Measurements from ENCODE around the gene TNFRSF19. TPM values are rescaled to one million over a fixed set of nuclear protein-coding genes. Genes with fewer than 3 reads are reported as not detected.
"Not testable (repeated sequence)": the region's sequence is repeated elsewhere in the genome, so short reads cannot be mapped to it uniquely, and the experiment has no call there.

The TNFRSF19 gene
- total RNA-seq, 1 experiment from 2014 or later: 2.0 TPM

DNA sequence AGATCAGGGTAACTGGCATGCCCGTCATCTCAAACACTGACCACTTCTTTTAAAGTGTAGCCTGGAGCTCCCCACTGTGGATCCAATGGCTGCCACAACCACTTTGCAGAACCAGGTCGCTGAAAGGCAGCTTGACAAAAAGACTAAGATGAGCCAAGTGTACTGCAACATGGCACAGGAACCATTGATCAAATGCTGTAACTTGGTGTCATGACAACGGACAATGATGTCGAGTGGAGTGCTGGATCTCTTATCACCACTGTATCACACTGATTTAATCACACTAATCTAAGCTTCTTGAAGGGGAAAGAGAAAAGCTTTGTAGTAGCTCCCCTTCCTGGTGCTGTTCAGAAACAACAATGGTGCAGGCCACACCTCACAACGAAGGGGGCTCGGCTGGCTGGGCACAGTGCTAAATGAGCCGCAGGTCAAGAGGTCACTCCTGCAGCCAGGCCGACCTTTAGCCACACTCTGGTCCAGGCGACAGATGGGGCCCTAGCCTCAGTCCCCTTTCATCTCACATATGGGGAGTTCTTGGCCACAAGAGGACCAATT, 2.2 kb upstream of the TNFRSF19 start:
- DNase-seq (ENCODE audit: low read depth): no peak

GRCh38 chr13:23570921-23571315, 706 bp downstream of the TNFRSF19 start:
- DNase-seq (ENCODE audit: low read depth): no peak

DNA sequence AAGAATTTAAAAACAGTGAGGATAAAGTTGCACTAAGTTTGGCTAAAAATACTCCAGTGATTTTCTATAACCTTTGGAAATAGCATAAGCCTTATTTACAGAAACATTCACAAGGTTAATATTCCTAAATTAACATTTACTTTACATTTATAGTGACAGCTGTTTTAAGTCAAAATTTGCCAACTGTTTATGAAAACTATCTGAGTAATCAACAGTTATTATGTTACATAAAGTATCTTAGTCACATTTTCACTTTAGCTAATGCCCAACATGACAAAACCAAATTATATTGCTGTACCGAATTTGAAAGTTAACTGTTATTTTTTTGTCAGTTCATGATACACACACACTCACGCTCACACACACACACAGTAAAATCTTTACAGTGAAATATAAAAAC, 1.2 kb downstream of the TNFRSF19 start:
- DNase-seq (ENCODE audit: low read depth): no peak

DNA sequence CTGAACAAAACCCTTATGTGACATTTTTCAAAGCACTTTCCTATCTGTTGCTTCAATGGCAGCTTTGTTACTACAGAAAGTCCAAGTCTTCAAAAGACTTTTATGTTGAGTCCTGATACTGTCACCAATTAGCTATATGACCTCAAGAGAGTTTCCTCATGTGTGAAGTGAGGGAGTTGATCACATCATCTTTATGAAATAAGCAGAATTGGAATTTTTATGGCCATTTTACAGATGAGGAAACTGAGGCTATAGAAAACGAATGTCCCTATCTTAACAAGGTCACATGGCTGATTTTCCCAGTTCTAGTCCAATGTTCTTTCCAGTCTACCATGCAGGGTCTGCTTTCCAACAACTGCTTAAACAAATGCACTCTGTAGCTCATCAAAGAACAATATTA, 2.6 kb downstream of the TNFRSF19 start:
- no peak for DNase-seq (ENCODE audit: low read depth)

GRCh38 chr13:23574421-23575145, 4.4 kb downstream of the TNFRSF19 start:
- no peak for DNase-seq (ENCODE audit: low read depth)

DNA sequence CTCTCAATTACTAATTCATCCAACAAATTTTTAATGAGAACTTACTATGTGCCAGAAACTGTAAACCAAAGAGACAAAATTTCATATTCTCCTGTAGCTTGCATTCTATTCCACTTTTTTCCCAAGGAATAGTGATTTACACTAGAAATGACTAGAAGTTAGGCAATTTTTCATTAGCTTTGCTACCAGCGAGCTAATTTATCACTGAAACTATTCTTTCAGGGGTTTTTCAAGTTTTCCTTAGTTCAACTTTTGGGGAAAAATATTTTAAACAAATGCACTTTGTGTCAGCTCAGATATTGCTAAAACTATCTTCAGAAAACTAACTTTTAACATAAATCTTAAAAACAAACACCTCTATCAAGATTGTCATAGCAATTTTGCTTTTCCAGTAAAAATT, 5.4 kb downstream of the TNFRSF19 start:
- DNase-seq (ENCODE audit: low read depth): no peak

GRCh38 chr13:23578411-23579071, 8.3 kb downstream of the TNFRSF19 start:
- DNase-seq (ENCODE audit: low read depth): peak; percentile 68

- DNase-seq (ENCODE audit: low read depth): peak; percentile 60
These were observed 9.1 kb downstream of the TNFRSF19 start for GRCh38 chr13:23579072-23579895.

DNA sequence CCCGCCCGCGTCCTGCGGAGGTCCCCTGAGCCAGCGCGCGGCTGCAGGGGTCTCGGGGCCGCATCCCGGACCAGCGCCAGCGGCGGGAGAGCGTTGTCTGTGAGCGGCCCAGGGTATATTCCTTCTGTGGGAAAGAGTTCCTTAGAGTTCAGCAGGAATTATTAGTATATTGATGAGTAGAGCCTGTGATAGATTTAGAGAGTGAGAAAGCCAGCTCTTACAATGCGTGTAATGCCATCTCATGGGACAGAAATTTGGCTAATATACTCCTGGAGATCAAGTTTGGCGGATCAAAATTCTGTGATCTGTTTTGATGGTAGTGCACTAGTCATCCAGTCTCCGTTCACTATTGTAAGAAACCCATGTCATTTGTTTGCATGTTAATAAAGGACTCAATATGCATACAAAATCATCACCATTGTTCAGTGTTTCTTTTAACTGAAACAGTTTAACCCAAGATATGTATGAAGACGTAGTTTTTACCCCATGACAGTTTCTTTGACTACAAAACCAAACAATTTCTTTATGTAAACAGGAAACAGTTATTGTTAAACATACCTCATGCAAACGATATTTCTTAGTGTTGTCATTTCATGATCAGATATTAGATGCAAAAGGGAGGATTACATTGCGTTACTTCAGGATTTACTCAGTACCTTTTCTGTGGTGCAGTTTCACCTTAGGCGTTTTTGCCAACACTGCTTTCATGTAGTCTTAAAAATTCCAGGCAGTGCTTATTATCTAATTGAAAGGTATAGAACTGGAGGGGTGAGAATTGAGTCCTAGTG, 9.9 kb downstream of the TNFRSF19 start:
- no peak for DNase-seq (ENCODE audit: low read depth)

- DNase-seq (ENCODE audit: low read depth): no peak
These were observed 10.5 kb downstream of the TNFRSF19 start for GRCh38 chr13:23580684-23581060.

GRCh38 chr13:23583491-23583890, 13.3 kb downstream of the TNFRSF19 start:
- DNase-seq (ENCODE audit: low read depth): no peak

DNA sequence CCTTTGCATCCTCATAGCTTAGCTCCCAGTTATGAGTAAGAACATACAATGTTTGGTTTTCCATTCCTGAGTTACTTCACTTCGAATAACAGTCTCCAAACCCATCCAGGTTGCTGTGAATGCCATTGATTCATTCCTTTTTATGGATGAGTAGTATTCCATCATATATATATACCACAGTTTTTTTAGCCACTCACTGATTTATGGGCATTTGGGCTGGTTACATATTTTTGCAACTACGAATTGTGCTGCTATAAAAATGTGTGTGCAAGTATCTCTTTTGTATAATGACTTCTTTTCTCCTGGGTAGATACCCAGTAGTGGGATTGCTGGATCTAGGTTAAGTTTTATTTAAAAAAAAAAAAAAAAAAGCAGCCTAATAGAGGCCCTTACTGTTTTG, 14.1 kb downstream of the TNFRSF19 start:
- DNase-seq (ENCODE audit: low read depth): no peak

- DNase-seq (ENCODE audit: low read depth): no peak
These were observed 16.1 kb downstream of the TNFRSF19 start for GRCh38 chr13:23586336-23586735.

DNA sequence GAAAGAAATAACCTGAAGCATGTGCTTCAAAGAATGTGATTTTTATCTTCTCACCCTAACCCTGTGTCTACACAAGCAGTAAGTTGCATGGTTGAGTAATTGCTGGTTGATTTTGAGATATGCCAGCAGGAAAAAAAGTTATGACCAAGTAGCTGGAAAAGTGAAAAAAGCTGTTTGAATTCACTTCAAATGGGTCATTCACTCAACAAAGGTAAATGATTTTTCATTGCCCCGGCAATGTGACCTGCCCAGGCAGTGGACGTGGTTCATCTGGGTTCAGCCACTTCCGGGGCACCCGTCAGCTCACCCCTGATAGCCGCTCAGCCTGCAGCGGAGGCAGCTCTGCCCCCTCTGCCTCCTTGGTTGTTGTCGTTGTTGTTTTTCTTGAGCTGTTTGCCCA, 18.5 kb downstream of the TNFRSF19 start:
- no peak for DNase-seq (ENCODE audit: low read depth)

- no peak for DNase-seq (ENCODE audit: low read depth)
These were observed 22.4 kb downstream of the TNFRSF19 start for GRCh38 chr13:23592596-23592995.

GRCh38 chr13:23593148-23593547, 22.9 kb downstream of the TNFRSF19 start:
- no peak for DNase-seq (ENCODE audit: low read depth)

GRCh38 chr13:23594290-23594689, 24.1 kb downstream of the TNFRSF19 start:
- DNase-seq (ENCODE audit: low read depth): not testable (repeated sequence)

GRCh38 chr13:23598369-23598768, 28.2 kb downstream of the TNFRSF19 start:
- DNase-seq (ENCODE audit: low read depth): no peak

DNA sequence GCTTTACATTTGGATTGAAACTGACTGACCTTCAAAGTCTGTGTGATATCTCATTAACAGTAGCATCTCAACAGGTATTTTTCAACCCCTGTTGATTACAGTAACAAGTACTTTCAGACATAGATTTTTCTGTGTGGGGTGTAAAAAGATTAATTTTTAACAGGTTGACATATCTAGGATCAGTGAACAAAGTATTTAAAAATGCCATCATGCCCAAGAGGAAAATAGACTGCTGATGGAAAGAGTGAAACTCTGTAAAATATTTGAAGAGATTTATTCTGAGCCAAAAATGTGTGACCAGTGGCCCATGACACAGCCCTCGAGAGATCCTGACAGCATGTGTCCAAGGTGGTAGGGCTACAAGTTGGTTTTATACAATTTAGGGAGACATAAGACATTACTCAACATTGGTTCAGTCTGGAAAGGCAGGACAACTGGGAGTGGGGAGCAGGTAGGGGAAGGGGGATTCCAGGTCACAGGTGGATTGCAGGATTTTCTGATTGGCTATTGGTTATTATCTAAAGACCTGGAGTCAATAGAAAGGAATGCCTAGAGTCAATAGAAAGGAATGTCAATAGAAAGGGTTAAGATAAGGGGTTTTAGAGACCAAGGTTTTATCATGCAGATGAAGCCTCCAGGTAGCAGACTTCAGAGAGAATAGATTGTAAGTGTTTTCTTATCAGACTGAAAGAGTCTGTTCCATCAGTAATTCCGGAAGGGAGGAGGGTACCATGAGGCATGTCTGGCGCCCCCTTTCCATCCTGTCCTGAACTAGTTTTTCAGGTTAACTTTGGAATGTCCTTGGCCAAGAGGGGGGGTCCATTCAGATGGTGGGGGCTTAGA, 29.1 kb downstream of the TNFRSF19 start:
- peak; percentile 44 for DNase-seq (ENCODE audit: low read depth)

DNA sequence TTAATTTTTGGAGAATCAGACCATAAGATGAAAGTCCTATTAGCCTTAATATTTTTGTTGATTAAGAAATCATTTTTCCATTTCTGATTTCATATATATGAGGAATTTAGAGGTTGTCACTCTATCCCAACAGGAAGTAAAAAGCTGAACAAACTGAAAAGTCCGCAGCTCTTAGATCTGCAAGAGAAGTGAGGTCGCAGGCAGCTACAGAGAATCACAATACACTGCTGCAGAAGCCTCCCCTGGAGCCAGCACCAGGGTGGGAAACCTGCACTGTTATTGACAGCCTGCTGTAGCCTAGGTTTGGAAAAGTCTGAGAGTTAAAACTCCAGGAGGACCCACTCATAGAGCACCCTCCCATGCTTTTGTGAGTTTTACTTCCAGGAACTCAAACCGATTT, 29.9 kb downstream of the TNFRSF19 start:
- no peak for DNase-seq (ENCODE audit: low read depth)

Measured in HT1080 (cell line).